ENCODE measurements around the gene TNFRSF11A.

The TNFRSF11A gene

GRCh38 chr18:62324917-62325805 is at the start of gene TNFRSF11A:
TSS of gene TNFRSF11A (plus strand) at chr18:62325310. CDS start at chr18:62325353, 43 bp downstream.
- DNase-seq (ENCODE audit: low read depth in 2 of 2) = peak; percentile 31 to 59

- no peak for DNase-seq (ENCODE audit: low read depth in 2 of 2)
Measured at GRCh38 chr18:62277045-62277444, 48.1 kb upstream of the TNFRSF11A start.

DNA sequence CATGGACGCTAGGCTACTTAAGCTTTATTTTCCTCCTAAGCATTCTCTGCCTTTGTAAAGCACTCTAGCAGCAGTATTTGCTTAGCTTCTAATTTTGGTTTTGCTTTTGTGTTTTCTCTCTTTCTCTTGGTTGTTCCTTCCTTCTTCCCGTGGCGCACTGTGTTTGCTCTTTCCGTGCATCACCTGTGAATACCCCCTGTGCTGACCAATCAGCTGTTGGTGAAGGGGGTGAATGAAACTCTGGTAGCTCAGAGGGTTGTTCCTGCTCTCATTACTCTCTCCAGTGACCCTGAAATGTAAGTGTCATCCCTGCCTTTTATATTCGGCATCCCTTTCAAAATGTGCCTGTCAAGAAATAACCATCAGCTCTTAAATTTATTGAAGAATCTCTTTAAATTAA is 45.5 kb upstream of the TNFRSF11A start:
- no peak for DNase-seq (ENCODE audit: low read depth in 2 of 2)

- no peak for DNase-seq (ENCODE audit: low read depth in 2 of 2)
Measured at GRCh38 chr18:62280058-62280457, 45.1 kb upstream of the TNFRSF11A start.

GRCh38 chr18:62280786-62281185 is 44.3 kb upstream of the TNFRSF11A start:
- DNase-seq (ENCODE audit: low read depth in 2 of 2) = no peak

- DNase-seq (ENCODE audit: low read depth in 2 of 2) = no peak
Measured at GRCh38 chr18:62281684-62282083, 43.4 kb upstream of the TNFRSF11A start.

- no peak for DNase-seq (ENCODE audit: low read depth in 2 of 2)
Measured at GRCh38 chr18:62282188-62282629, 42.9 kb upstream of the TNFRSF11A start.

DNA sequence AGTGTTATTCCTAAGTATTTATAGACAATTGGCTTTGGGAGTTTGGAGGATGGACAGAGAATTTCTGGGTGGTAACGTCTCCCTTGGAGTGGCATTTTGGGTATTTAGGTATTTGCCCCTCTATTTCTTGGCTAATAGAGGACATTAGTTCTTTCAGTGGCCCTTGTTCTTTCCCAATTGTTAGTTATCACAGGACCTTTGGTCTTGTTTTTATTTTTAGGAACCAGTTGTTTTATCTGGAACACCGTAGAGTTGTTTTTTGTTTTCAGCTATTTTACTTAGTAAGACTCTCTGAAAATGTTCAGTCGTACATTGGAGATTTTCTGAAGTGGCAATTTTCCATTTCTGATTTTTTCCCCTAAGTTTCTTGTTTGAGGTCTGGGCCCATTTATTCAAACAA is 40.5 kb upstream of the TNFRSF11A start:
- no peak for DNase-seq (ENCODE audit: low read depth in 2 of 2)

- DNase-seq (ENCODE audit: low read depth in 2 of 2) = no peak
Measured at GRCh38 chr18:62285281-62285680, 39.8 kb upstream of the TNFRSF11A start.

- DNase-seq (ENCODE audit: low read depth in 2 of 2) = no peak
Measured at GRCh38 chr18:62287781-62288664, 37.1 kb upstream of the TNFRSF11A start.

DNA sequence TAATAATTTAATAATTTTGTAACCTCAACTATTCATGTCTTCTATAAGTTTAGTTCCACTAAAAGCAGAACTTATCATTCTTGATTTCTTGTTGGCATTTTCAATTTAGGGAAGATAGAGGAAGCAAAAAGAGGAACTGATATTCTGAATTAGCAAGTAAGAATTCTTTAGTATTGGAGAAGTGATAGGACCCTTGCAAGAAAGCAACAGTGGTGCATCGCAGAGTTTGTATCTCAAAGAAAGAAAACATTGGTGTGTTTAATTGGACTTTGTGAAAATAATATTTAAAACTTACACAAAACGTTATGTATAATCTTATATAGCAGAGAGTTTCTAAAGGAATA is 36.5 kb upstream of the TNFRSF11A start:
- DNase-seq (ENCODE audit: low read depth in 2 of 2) = no peak

- no peak for DNase-seq (ENCODE audit: low read depth in 2 of 2)
Measured at GRCh38 chr18:62289047-62289446, 36.1 kb upstream of the TNFRSF11A start.

- no peak for DNase-seq (ENCODE audit: low read depth in 2 of 2)
Measured at GRCh38 chr18:62294073-62294472, 31.0 kb upstream of the TNFRSF11A start.

DNA sequence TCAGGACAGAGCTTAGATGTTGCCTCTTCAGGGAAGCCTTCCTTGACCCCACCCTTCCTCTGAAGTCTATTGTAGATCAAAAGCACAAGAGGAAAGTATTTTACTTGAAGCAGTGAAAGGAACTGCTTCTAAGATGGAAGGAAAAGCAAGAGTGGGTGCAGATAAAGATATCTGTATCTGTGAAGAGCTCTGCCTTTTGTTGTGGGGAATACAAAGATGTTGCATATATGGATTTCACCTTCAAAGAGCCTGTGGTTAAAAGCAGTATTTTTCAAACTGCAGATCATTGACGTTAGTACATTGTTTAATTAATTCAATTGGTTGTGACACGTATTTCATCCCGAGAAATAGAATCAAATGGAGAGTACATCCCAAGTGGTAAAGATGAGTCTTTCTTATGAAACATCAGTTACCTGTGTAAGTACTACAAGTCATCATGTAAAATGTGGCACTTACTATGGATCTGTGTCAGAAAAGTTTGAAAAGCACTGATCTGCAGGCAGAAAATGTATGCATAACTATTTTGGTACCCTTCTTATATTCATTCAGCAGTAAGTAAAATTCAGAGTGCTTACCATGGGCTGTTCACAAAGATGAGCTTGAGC is 24.6 kb upstream of the TNFRSF11A start:
- DNase-seq (ENCODE audit: low read depth in 2 of 2) = no peak

DNA sequence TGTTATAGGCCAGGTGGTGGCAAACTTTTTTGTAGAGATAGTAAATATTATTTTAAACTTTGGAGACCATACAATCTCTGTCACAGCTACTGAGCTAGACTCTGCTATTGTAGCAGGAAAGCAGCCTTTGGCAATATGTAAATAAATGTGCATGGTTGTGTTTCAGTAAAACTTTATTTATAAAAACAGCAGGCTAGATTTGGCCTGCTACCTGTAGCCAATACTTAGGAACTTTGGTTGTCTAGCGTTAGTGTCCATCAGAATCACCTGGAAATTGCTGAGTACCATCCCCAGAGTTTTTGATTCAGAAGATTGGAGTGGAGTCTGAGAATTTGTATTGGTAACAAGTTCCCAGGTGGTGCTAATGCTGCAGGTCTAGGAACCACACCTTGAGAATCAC is 23.8 kb upstream of the TNFRSF11A start:
- no peak for DNase-seq (ENCODE audit: low read depth in 2 of 2)

- DNase-seq (ENCODE audit: low read depth in 2 of 2) = no peak
Measured at GRCh38 chr18:62312851-62313250, 12.3 kb upstream of the TNFRSF11A start.

- DNase-seq (ENCODE audit: low read depth in 2 of 2) = no peak
Measured at GRCh38 chr18:62318228-62319180, 6.6 kb upstream of the TNFRSF11A start.

- DNase-seq (ENCODE audit: low read depth in 2 of 2) = no peak
Measured at GRCh38 chr18:62321201-62321600, 3.9 kb upstream of the TNFRSF11A start.

DNA sequence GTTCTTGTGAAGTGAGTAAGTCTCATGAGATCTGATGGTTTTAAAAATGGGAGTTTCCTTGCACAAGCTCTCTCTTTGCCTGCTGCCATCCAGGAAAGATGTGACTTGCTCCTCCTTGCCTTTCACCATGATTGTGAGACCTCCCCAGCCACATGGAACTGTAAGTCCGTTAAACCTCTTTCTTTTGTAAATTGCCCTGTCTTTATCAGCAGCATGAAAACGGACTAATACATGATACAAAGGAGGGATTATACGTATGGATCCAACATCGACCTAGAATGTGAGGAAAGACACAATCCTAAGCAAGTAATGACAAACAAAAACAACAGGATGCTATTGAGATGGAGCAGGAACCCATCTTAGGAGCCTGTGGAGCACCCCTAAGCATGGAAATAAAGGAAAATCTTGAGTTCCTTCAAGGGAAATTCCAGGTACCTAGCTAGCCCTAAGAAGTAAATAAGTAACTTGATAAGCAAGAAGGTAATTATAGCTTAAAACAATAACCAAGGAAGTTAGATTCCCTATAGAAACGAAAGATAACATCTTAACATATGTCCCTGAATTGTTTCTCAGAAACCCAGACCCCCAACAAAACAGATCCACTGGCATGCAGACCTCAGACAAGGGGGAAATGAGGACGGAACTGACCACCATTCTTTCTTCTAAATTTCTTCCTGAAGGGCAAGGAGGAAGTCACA is 1.5 kb upstream of the TNFRSF11A start:
- DNase-seq (ENCODE audit: low read depth in 2 of 2) = no peak

DNA sequence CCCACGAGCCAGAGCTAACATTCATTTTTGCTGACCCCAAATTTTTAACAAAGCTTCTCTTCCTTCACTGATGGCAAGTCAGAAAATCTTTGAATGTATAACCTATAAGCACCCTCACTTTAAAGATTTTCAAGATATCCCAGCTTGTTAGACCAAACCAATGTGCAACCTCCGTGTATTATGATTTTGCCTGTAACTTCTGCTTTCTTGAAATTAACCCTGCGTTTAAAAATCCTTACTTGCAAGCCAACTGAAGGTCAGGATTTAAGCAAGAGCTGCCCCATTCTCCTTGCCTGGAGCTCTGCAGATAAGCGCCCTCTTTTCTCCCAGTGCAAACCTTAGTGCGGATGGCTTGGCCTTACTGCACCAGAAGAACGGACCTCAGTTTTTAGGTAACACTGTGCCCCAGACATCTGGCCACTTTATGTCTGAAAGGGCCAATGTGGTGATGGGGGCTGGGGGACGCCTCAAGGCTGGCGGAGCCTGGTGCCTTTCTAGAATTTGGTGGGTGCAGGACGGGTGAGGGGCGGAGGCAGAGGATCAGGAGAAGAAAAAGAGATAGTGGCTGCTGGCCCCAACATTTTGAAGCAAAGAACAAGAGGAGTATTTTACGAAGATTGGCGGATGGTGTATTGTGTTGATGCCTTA is 805 bp upstream of the TNFRSF11A start:
- DNase-seq (ENCODE audit: low read depth in 2 of 2) = no peak

All from stimulated activated CD4-positive, alpha-beta T cell treated with anti-CD3 and anti-CD28 coated beads, Interleukin-15, amount 100 ng/mL, for 48 hours (primary cell).